T-cell (primary cell): ENCODE results near the gene KLF4. TPM values are rescaled to one million over a fixed set of nuclear protein-coding genes. Genes with fewer than 3 reads are reported as not detected.

ENCODE experiments used
- ATAC-seq, 4 experiments: fragments of 200-7000 bp in 3 of 4; fragments of 150-1000 bp in 1 of 4; cut with Tn5 transposase; replicated peaks in 1 of 4; 1 replicate in 3 of 4; 2 replicates in 1 of 4; pipeline ENCODE4 v1.10.0; 2021; ENCODE audit warnings: moderate library complexity in 3 of 4, mild to moderate bottlenecking in 2 of 4, moderate number of reproducible peaks in 1 of 4
- CTCF ChIA-PET, 2 donors: fragments of 300-600 bp; sonication (Branson Sonifier 250); formaldehyde crosslinking; loops; one replicate each; lab custom pipeline; 2022; ENCODE audit warnings: antibody characterized with exemption in 2 of 2; lab: Charles Lee
- POLR2A ChIA-PET, 2 donors: fragments of 300-600 bp; sonication (Branson Sonifier 250); formaldehyde crosslinking; loops; one replicate each; lab custom pipeline; 2022; ENCODE audit warnings: antibody characterized with exemption in 2 of 2; lab: Charles Lee
- DNase-seq, 35 experiments: peaks; one replicate each; pipeline versions ENCODE4 v3.0.0 to v3.0.0-alpha.2; 2013 to 2023
- H3K27ac ChIP-seq: one replicate; pipeline ENCODE4 v1.5.1; 2013; ENCODE audit warnings: low read length
- H3K27me3 ChIP-seq, 2 experiments: replicated peaks in 1 of 2; 1 replicate in 1 of 2; 2 replicates in 1 of 2; pipeline versions ENCODE4 v1.6.1 to v1.7.0; 2013; ENCODE audit warnings: low read length in 1 of 2, mixed read lengths in 1 of 2; ENCODE audit not compliant: control insufficient read depth in 2 of 2, insufficient read depth in 2 of 2; ENCODE audit errors: extremely low read depth in 1 of 2
- H3K36me3 ChIP-seq, 2 donors: 1 replicate in 1 of 2; 2 replicates in 1 of 2; pipeline versions ENCODE4 v1.6.1 to v1.7.0; 2013; ENCODE audit warnings: low read length in 1 of 2; ENCODE audit not compliant: control insufficient read depth in 2 of 2, insufficient read depth in 1 of 2; ENCODE audit errors: extremely low read depth in 1 of 2
- H3K4me1 ChIP-seq, 2 experiments: 1 replicate in 1 of 2; 2 replicates in 1 of 2; pipeline versions ENCODE4 v1.6.1 to v1.7.0; 2013; ENCODE audit warnings: low read length in 2 of 2, mixed read lengths in 1 of 2; ENCODE audit not compliant: insufficient read depth in 2 of 2, control insufficient read depth in 1 of 2; ENCODE audit errors: extremely low read depth in 1 of 2
- H3K4me3 ChIP-seq, 2 donors: 1 replicate in 1 of 2; 2 replicates in 1 of 2; pipeline versions ENCODE4 v1.5.1 to v1.7.0; 2013; ENCODE audit warnings: mild to moderate bottlenecking in 2 of 2, low read length in 1 of 2, moderate library complexity in 1 of 2; ENCODE audit not compliant: control insufficient read depth in 1 of 2; ENCODE audit errors: extremely low read depth in 1 of 2
- H3K9me3 ChIP-seq: 2 replicates; pipeline ENCODE4 v1.7.0; 2013
- H3K27ac Mint-ChIP-seq, 2 donors: one replicate each; pipeline ENCODE4 v1.8.0; 2020 to 2021; ENCODE audit warnings: mild to moderate bottlenecking in 2 of 2, mixed read lengths in 2 of 2
- H3K27me3 Mint-ChIP-seq, 2 donors: one replicate each; pipeline ENCODE4 v1.8.0; 2021 to 2022; ENCODE audit warnings: mixed read lengths in 2 of 2
- H3K36me3 Mint-ChIP-seq: one replicate; pipeline ENCODE4 v1.8.0; 2021; ENCODE audit warnings: mixed read lengths
- H3K4me1 Mint-ChIP-seq, 3 donors: one replicate each; pipeline ENCODE4 v1.8.0; 2020 to 2022; ENCODE audit warnings: mixed read lengths in 3 of 3, mild to moderate bottlenecking in 1 of 3
- H3K4me3 Mint-ChIP-seq, 3 donors: one replicate each; pipeline ENCODE4 v1.8.0; 2020 to 2022; ENCODE audit warnings: mild to moderate bottlenecking in 3 of 3, mixed read lengths in 3 of 3, moderate library complexity in 3 of 3
- H3K9me3 Mint-ChIP-seq, 3 donors: one replicate each; pipeline ENCODE4 v1.8.0; 2020 to 2022; ENCODE audit warnings: mixed read lengths in 3 of 3
- WGBS: methylation state at CpG from one replicate; pipeline ENCODE4 v1.1.5; 2013; ENCODE audit warnings: missing lambda C conversion rate; ENCODE audit not compliant: insufficient coverage; 5-methylcytosine and 5-hydroxymethylcytosine counted together
- total RNA-seq, 35 experiments: library from RNA in 6 of 35; stranded (reverse) in 6 of 35; fragments of 120-200 nt in 1 of 35; gene quantifications; one replicate each; pipeline versions ENCODE4 v1.2.1 to v1.2.4 and lab custom pipeline; 2013 to 2026

The KLF4 gene
- total RNA-seq, 5 donors from 2014 or later (not counting 1 experiment from before 2014, with no cell fraction given), result 1.1 to 21.6 (median 1.5) TPM

- Histone ChIP-seq H3K4me1 (peaks cover 3 to 14% of the 10 kb centered on the region in 2 experiments), H3K27me3 (peaks cover 3 to 36% of the 10 kb centered on the region in 2 experiments), H3K27ac (no peak overlapping the region), H3K4me3 (no peak overlapping the region), H3K36me3 (no peaks in the 10 kb centered on the region), H3K9me3 (no peaks in the 10 kb centered on the region)
- Mint-ChIP-seq H3K36me3 (no peaks in the 10 kb centered on the region), H3K4me3 (no peak overlapping the region), H3K27ac (no peak overlapping the region), H3K9me3 (no peaks in the 10 kb centered on the region), H3K27me3 (peaks cover 24 to 40% of the 10 kb centered on the region in 2 donors), H3K4me1 (peaks cover 4 to 7% (median 5%) of the 10 kb centered on the region in 3 donors)
- CTCF ChIA-PET, result no interaction called here
- DNase-seq, result no peak
- POLR2A ChIA-PET, result no interaction called here
- WGBS, result no CpG with 5 or more reads among the region's 4 CpGs
- no peak for ATAC-seq
These were observed 5.3 kb downstream of the KLF4 start for GRCh38 chr9:107484117-107484723.

GRCh38 chr9:107483666-107484065 lies 5.9 kb downstream of the KLF4 start:
- DNase-seq (no peak), ATAC-seq (no peak)
- H3K36me3 Mint-ChIP-seq, result no peaks in the 10 kb centered on the region
- H3K4me1 Mint-ChIP-seq, result peaks cover 0 to 2% (median under 1%) of the 10 kb centered on the region in 3 donors
- H3K9me3 Mint-ChIP-seq, result no peaks in the 10 kb centered on the region
- Histone ChIP-seq H3K27me3 (peaks cover 3 to 31% of the 10 kb centered on the region in 2 experiments), H3K4me3 (no peak overlapping the region), H3K27ac (no peak overlapping the region), H3K4me1 (peaks cover 0 to 8% of the 10 kb centered on the region in 2 experiments), H3K36me3 (no peaks in the 10 kb centered on the region), H3K9me3 (no peaks in the 10 kb centered on the region)
- ChIA-PET POLR2A (no interaction called here), CTCF (no interaction called here)
- H3K27me3 Mint-ChIP-seq, result peaks cover 24 to 38% of the 10 kb centered on the region in 2 donors
- no peak overlapping the region for H3K27ac Mint-ChIP-seq
- no peak overlapping the region for H3K4me3 Mint-ChIP-seq
- WGBS, result no CpG with 5 or more reads among the region's 2 CpGs

GRCh38 chr9:107481035-107481434 lies 8.5 kb downstream of the KLF4 start:
- Histone ChIP-seq H3K9me3 (no peaks in the 10 kb centered on the region), H3K27me3 (peaks cover 3 to 9% of the 10 kb centered on the region in 2 experiments), H3K4me3 (no peak overlapping the region), H3K4me1 (no peaks in the 10 kb centered on the region), H3K36me3 (no peaks in the 10 kb centered on the region), H3K27ac (no peak overlapping the region)
- POLR2A ChIA-PET, result no interaction called here
- no peaks in the 10 kb centered on the region for H3K9me3 Mint-ChIP-seq
- H3K4me1 Mint-ChIP-seq, result no peaks in the 10 kb centered on the region
- H3K27ac Mint-ChIP-seq, result no peak overlapping the region
- peaks cover 22 to 25% of the 10 kb centered on the region in 2 donors for H3K27me3 Mint-ChIP-seq
- no peak for ATAC-seq
- H3K4me3 Mint-ChIP-seq, result no peak overlapping the region
- WGBS, result no CpG with 5 or more reads among the region's 4 CpGs
- CTCF ChIA-PET, result no interaction called here
- no peaks in the 10 kb centered on the region for H3K36me3 Mint-ChIP-seq
- no peak for DNase-seq

- WGBS, result 84% methylated on average over 6 of the region's 12 CpGs
- no peak for DNase-seq
- Histone ChIP-seq H3K27me3 (peaks cover 0 to 6% of the 10 kb centered on the region in 2 experiments), H3K4me3 (no peak overlapping the region), H3K27ac (no peak overlapping the region), H3K36me3 (no peaks in the 10 kb centered on the region), H3K9me3 (no peaks in the 10 kb centered on the region), H3K4me1 (no peaks in the 10 kb centered on the region)
- Mint-ChIP-seq H3K36me3 (no peaks in the 10 kb centered on the region), H3K27ac (no peak overlapping the region), H3K4me1 (no peaks in the 10 kb centered on the region), H3K9me3 (no peaks in the 10 kb centered on the region), H3K27me3 (peaks cover 19 to 22% of the 10 kb centered on the region in 2 donors), H3K4me3 (no peak overlapping the region)
- ChIA-PET POLR2A (interaction anchor here in 1 of 2 donors (0.6 kb wide), 1 partner anchor 9 kb away, joined by 6 read pairs; the partner anchor contains the start of gene KLF4), CTCF (no interaction called here)
- ATAC-seq, result no peak
These were observed 9.2 kb downstream of the KLF4 start for GRCh38 chr9:107480386-107480789.

- Mint-ChIP-seq H3K27ac (no peak overlapping the region), H3K27me3 (peaks cover 16 to 22% of the 10 kb centered on the region in 2 donors), H3K4me3 (no peak overlapping the region), H3K9me3 (no peaks in the 10 kb centered on the region), H3K36me3 (no peaks in the 10 kb centered on the region), H3K4me1 (no peaks in the 10 kb centered on the region)
- DNase-seq (no peak), ATAC-seq (no peak)
- Histone ChIP-seq H3K27ac (no peak overlapping the region), H3K4me1 (no peaks in the 10 kb centered on the region), H3K4me3 (no peak overlapping the region), H3K27me3 (peaks cover 0 to 9% of the 10 kb centered on the region in 2 experiments), H3K9me3 (no peaks in the 10 kb centered on the region), H3K36me3 (no peaks in the 10 kb centered on the region)
- 71% methylated on average over 3 of the region's 4 CpGs for WGBS
- POLR2A ChIA-PET, result no interaction called here
- CTCF ChIA-PET, result no interaction called here
These were observed 10.8 kb downstream of the KLF4 start for GRCh38 chr9:107478805-107479204.

GRCh38 chr9:107474124-107474523 lies 15.4 kb downstream of the KLF4 start:
- H3K4me3 Mint-ChIP-seq, result no peak overlapping the region
- Histone ChIP-seq H3K36me3 (no peaks in the 10 kb centered on the region), H3K27me3 (peaks cover 0 to 8% of the 10 kb centered on the region in 2 experiments), H3K27ac (no peak overlapping the region), H3K9me3 (no peaks in the 10 kb centered on the region), H3K4me3 (no peak overlapping the region), H3K4me1 (no peaks in the 10 kb centered on the region)
- H3K9me3 Mint-ChIP-seq, result peaks cover 3 to 4% (median 3%) of the 10 kb centered on the region in 3 donors
- WGBS, result no CpG with 5 or more reads among the region's 6 CpGs
- DNase-seq, result no peak
- no peak overlapping the region for H3K27ac Mint-ChIP-seq
- no peak for ATAC-seq
- no peaks in the 10 kb centered on the region for H3K36me3 Mint-ChIP-seq
- POLR2A ChIA-PET, result no interaction called here
- H3K4me1 Mint-ChIP-seq, result no peaks in the 10 kb centered on the region
- H3K27me3 Mint-ChIP-seq, result peaks cover 13 to 20% of the 10 kb centered on the region in 2 donors
- CTCF ChIA-PET, result no interaction called here
